GM23338 (cell line): ENCODE measurements around the gene MLLT3. TPM values are rescaled to one million over a fixed set of nuclear protein-coding genes. Genes with fewer than 3 reads are reported as not detected.

ENCODE experiments used
- ATAC-seq: fragments of 200-7000 bp; cut with Tn5 transposase; 3 replicates; pipeline ENCODE4 v1.9.1; 2020
- DNase-seq: peaks from one replicate; pipeline ENCODE4 v3.0.0-alpha.2; 2015; ENCODE audit warnings: low spot score
- H2AFZ ChIP-seq: fragments of 200-600 bp; sonication (generic); 2 replicates; pipeline ENCODE4 v1.8.0; 2016; ENCODE audit warnings: antibody characterized with exemption, mild to moderate bottlenecking, moderate library complexity
- H3F3A ChIP-seq: fragments of 200-600 bp; sonication (generic); replicated peaks from 2 replicates; pipeline ENCODE4 v1.8.0; 2017; ENCODE audit warnings: antibody characterized with exemption, mixed run types, low read depth
- H3K27ac ChIP-seq: fragments of 200-600 bp; sonication (generic); 2 replicates; pipeline ENCODE4 v1.6.1; 2016; ENCODE audit warnings: low read depth
- H3K27me3 ChIP-seq: fragments of 200-600 bp; sonication (generic); 2 replicates; pipeline ENCODE4 v1.8.0; 2016; ENCODE audit warnings: mild to moderate bottlenecking, mixed run types, moderate library complexity; ENCODE audit not compliant: insufficient read depth
- H3K36me3 ChIP-seq: fragments of 200-600 bp; sonication (generic); 2 replicates; pipeline ENCODE4 v1.8.0; 2016; ENCODE audit warnings: mild to moderate bottlenecking; ENCODE audit not compliant: insufficient read depth
- H3K4me1 ChIP-seq: fragments of 200-600 bp; sonication (generic); 2 replicates; pipeline ENCODE4 v1.8.0; 2016; ENCODE audit warnings: mild to moderate bottlenecking, moderate library complexity; ENCODE audit not compliant: insufficient read depth
- H3K4me2 ChIP-seq: fragments of 200-600 bp; sonication (generic); 2 replicates; pipeline ENCODE4 v1.7.1; 2017; ENCODE audit warnings: mixed run types
- H3K4me3 ChIP-seq: fragments of 200-600 bp; sonication (generic); 2 replicates; pipeline ENCODE4 v1.6.1; 2016; ENCODE audit warnings: mixed run types
- H3K79me2 ChIP-seq: fragments of 200-600 bp; sonication (generic); replicated peaks from 2 replicates; pipeline ENCODE4 v1.8.0; 2017; ENCODE audit warnings: mild to moderate bottlenecking; ENCODE audit not compliant: insufficient read depth
- H3K9me2 ChIP-seq: fragments of 200-600 bp; sonication (generic); 2 replicates; pipeline ENCODE4 v1.8.0; 2017; ENCODE audit not compliant: insufficient read depth
- H4K20me1 ChIP-seq: fragments of 200-600 bp; sonication (generic); replicated peaks from 2 replicates; pipeline ENCODE4 v1.8.0; 2017; ENCODE audit warnings: mild to moderate bottlenecking; ENCODE audit not compliant: insufficient read depth
- H3K27ac Mint-ChIP-seq: 2 replicates; pipeline ENCODE4 v1.8.0; 2020; ENCODE audit warnings: inconsistent platforms, mild to moderate bottlenecking, moderate library complexity, mixed read lengths
- H3K27me3 Mint-ChIP-seq: 3 replicates; pipeline ENCODE4 v1.8.0; 2022; ENCODE audit warnings: low read depth, mild to moderate bottlenecking, moderate library complexity, mixed read lengths, inconsistent platforms; ENCODE audit not compliant: insufficient read depth, poor library complexity
- H3K36me3 Mint-ChIP-seq: 3 replicates; pipeline ENCODE4 v1.8.0; 2021; ENCODE audit warnings: low read depth, mild to moderate bottlenecking, inconsistent platforms, moderate library complexity, mixed read lengths
- H3K4me1 Mint-ChIP-seq: 3 replicates; pipeline ENCODE4 v1.8.0; 2020; ENCODE audit warnings: mild to moderate bottlenecking, inconsistent platforms, mixed read lengths
- H3K4me3 Mint-ChIP-seq: 3 replicates; pipeline ENCODE4 v1.8.0; 2021; ENCODE audit warnings: moderate library complexity, mild to moderate bottlenecking, inconsistent platforms, mixed read lengths
- H3K9me3 Mint-ChIP-seq: 3 replicates; pipeline ENCODE4 v1.8.0; 2020; ENCODE audit warnings: moderate library complexity, mild to moderate bottlenecking, inconsistent platforms, mixed read lengths
- CREB1 ChIP-seq: fragments of 250-450 bp; sonication (Bioruptor Pico); IDR thresholded peaks from 2 replicates; pipeline ENCODE4 v1.5.0; 2020; ENCODE audit warnings: low read depth, mild to moderate bottlenecking, moderate library complexity
- EZH2 ChIP-seq: fragments of 200-600 bp; sonication (generic); IDR thresholded peaks from one replicate; pipeline ENCODE4 v1.8.0; 2017; ENCODE audit warnings: antibody characterized with exemption, mild to moderate bottlenecking, low read depth; ENCODE audit not compliant: unreplicated experiment
- EZH2phosphoT487 ChIP-seq: fragments of 200-600 bp; sonication (generic); IDR thresholded peaks from one replicate; pipeline ENCODE4 v1.8.1; 2018; ENCODE audit warnings: antibody characterized with exemption; ENCODE audit not compliant: unreplicated experiment
- JUNB ChIP-seq: IDR thresholded peaks from one replicate; pipeline ENCODE4 v1.6.1; 2016; ENCODE audit warnings: antibody characterized with exemption; ENCODE audit not compliant: unreplicated experiment
- NANOG ChIP-seq: IDR thresholded peaks from 2 replicates; pipeline ENCODE4 v1.6.1; 2016; ENCODE audit warnings: antibody characterized with exemption, borderline replicate concordance
- POLR2AphosphoS5 ChIP-seq: IDR thresholded peaks from 2 replicates; pipeline ENCODE4 v1.6.1; 2016; ENCODE audit warnings: antibody characterized with exemption, low read depth
- REST ChIP-seq: IDR thresholded peaks from one replicate; pipeline ENCODE4 v1.6.1; 2018; ENCODE audit warnings: antibody characterized with exemption; ENCODE audit not compliant: unreplicated experiment
- STAT1 ChIP-seq: IDR thresholded peaks from one replicate; pipeline ENCODE4 v1.6.1; 2016; ENCODE audit warnings: antibody characterized with exemption; ENCODE audit not compliant: unreplicated experiment
- ZNF114 ChIP-seq: fragments of 250-450 bp; sonication (Bioruptor Pico); IDR thresholded peaks from 2 replicates; pipeline ENCODE4 v1.5.0; 2020; ENCODE audit warnings: mild to moderate bottlenecking, moderate library complexity
- ZNF331 ChIP-seq: fragments of 250-450 bp; sonication (Bioruptor Pico); IDR thresholded peaks from 2 replicates; pipeline ENCODE4 v1.5.0; 2020; ENCODE audit warnings: low read depth, mild to moderate bottlenecking, moderate library complexity
- ZNF462 ChIP-seq: fragments of 250-450 bp; sonication (Bioruptor Pico); IDR thresholded peaks from 2 replicates; pipeline ENCODE4 v1.5.0; 2020; ENCODE audit warnings: mild to moderate bottlenecking, moderate library complexity
- polyA plus RNA-seq: library from polyadenylated mRNA; unstranded; fragments of >200 nt; fragmentation: Nextera tagmentation; extraction: Ambion mirVana; gene quantifications from 2 replicates; pipeline ENCODE4 v1.2.1, GENCODE V29; 2016
- total RNA-seq: library from RNA; depleted of rRNA; stranded (reverse); fragments of >200 nt; shearing (Covaris generic); gene quantifications from 2 replicates; pipeline ENCODE4 v1.2.3, GENCODE V29; 2014
- TF ChIP-seq, protein P1 (sequence below), 2 experiments: fragments of 200-600 bp in 1 of 2; sonication (generic) in 1 of 2; conservative IDR thresholded peaks; 2 replicates each; pipeline versions ENCODE4 v1.5.1 to v1.6.1; 2016 to 2017; ENCODE audit warnings: antibody characterized with exemption in 2 of 2, low read depth in 2 of 2, mild to moderate bottlenecking in 2 of 2, moderate library complexity in 1 of 2
- TF ChIP-seq, protein P2 (sequence below): IDR thresholded peaks from 2 replicates; pipeline ENCODE4 v1.6.1; 2016; ENCODE audit warnings: antibody characterized with exemption

MLLT3 gene
- total and polyA plus RNA-seq, 2 experiments from 2014 or later: 7.5 to 9.5 TPM

GRCh38 chr9:20353931-20354652 lies 268.2 kb downstream of the MLLT3 start:
- peaks cover 53% of the 10 kb centered on the region for H3K4me1 Mint-ChIP-seq
- Histone ChIP-seq H2AFZ (no peak overlapping the region), H3F3A (no peaks in the 10 kb centered on the region), H3K4me2 (no peak overlapping the region), H3K79me2 (no peaks in the 10 kb centered on the region), H4K20me1 (no peaks in the 10 kb centered on the region), H3K36me3 (no peaks in the 10 kb centered on the region), H3K9me2 (no peaks in the 10 kb centered on the region), H3K4me1 (peaks cover 21% of the 10 kb centered on the region), H3K27ac (no peak overlapping the region), H3K4me3 (no peak overlapping the region), H3K27me3 (no peaks in the 10 kb centered on the region)
- H3K27ac Mint-ChIP-seq: no peak overlapping the region; the same call in 1 of the 2 replicates
- ATAC-seq (no peak), DNase-seq (no peak)
- H3K4me3 Mint-ChIP-seq: no peak overlapping the region
- H3K27me3 Mint-ChIP-seq: peaks cover 2% of the 10 kb centered on the region
- no peaks in the 10 kb centered on the region for H3K9me3 Mint-ChIP-seq
- TF ChIP-seq, protein P1, sequence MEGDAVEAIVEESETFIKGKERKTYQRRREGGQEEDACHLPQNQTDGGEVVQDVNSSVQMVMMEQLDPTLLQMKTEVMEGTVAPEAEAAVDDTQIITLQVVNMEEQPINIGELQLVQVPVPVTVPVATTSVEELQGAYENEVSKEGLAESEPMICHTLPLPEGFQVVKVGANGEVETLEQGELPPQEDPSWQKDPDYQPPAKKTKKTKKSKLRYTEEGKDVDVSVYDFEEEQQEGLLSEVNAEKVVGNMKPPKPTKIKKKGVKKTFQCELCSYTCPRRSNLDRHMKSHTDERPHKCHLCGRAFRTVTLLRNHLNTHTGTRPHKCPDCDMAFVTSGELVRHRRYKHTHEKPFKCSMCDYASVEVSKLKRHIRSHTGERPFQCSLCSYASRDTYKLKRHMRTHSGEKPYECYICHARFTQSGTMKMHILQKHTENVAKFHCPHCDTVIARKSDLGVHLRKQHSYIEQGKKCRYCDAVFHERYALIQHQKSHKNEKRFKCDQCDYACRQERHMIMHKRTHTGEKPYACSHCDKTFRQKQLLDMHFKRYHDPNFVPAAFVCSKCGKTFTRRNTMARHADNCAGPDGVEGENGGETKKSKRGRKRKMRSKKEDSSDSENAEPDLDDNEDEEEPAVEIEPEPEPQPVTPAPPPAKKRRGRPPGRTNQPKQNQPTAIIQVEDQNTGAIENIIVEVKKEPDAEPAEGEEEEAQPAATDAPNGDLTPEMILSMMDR (conservative IDR thresholded peaks at IDR 0.05; ENCODE audit: low read depth in 2 of 2): no peak
- no peak for TF ChIP-seq ZNF114 (CRISPR knock-in tag)
- no peak for TF ChIP-seq POLR2AphosphoS5
- no peak for TF ChIP-seq JUNB
- TF ChIP-seq CREB1 (CRISPR knock-in tag): no peak
- no peak for TF ChIP-seq STAT1
- TF ChIP-seq REST: no peak
- TF ChIP-seq EZH2: no peak
- TF ChIP-seq, protein P2, sequence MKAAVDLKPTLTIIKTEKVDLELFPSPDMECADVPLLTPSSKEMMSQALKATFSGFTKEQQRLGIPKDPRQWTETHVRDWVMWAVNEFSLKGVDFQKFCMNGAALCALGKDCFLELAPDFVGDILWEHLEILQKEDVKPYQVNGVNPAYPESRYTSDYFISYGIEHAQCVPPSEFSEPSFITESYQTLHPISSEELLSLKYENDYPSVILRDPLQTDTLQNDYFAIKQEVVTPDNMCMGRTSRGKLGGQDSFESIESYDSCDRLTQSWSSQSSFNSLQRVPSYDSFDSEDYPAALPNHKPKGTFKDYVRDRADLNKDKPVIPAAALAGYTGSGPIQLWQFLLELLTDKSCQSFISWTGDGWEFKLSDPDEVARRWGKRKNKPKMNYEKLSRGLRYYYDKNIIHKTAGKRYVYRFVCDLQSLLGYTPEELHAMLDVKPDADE: no peak
- no peak for TF ChIP-seq NANOG
- no peak for TF ChIP-seq ZNF331 (CRISPR knock-in tag)
- TF ChIP-seq EZH2phosphoT487: no peak
- TF ChIP-seq ZNF462 (CRISPR knock-in tag): no peak
- H3K36me3 Mint-ChIP-seq: no peaks in the 10 kb centered on the region
